Cardiac fibroblast (primary cell): ENCODE measurements around the gene FARSA.
"Not testable (repeated sequence)": the region's sequence is repeated elsewhere in the genome, so short reads cannot be mapped to it uniquely, and the experiment has no call there.

ENCODE experiments used
- DNase-seq, 2 donors: peaks; one replicate each; pipeline versions ENCODE4 v3.0.0 to v3.0.0-alpha.2; 2010; ENCODE audit warnings: low read depth in 2 of 2
- H3K4me3 ChIP-seq, 2 donors: replicated peaks in 1 of 2; 1 replicate in 1 of 2; 2 replicates in 1 of 2; pipeline ENCODE4 v1.5.1; 2011; ENCODE audit warnings: low read depth in 2 of 2, low read length in 2 of 2, mild to moderate bottlenecking in 2 of 2, moderate library complexity in 1 of 2
- TF ChIP-seq, protein P1 (sequence below): IDR thresholded peaks from one replicate; pipeline ENCODE4 v1.5.1; 2011; ENCODE audit warnings: low read depth, mild to moderate bottlenecking, low read length, inconsistent platforms

Gene FARSA

DNA sequence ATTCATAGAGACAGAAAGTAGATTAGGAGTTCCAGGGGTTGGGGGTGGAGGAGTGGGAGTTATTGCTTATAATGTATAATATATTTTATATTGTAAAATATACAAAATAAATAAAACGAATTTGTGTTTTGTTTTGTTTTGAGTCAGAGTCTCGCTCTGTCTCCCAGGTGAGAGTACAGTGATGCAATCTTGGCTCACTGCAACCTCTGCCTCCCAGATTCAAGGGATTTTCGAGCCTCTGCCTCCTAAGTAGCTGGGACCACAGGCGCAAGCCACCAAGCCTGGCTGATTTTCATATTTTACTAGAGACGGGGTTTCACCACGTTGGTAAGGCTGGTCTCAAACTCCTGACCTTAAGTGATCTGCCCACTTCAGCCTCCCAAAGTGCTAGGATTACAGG is 26.0 kb upstream of the FARSA start:
- DNase-seq: no peak
- TF ChIP-seq, protein P1, sequence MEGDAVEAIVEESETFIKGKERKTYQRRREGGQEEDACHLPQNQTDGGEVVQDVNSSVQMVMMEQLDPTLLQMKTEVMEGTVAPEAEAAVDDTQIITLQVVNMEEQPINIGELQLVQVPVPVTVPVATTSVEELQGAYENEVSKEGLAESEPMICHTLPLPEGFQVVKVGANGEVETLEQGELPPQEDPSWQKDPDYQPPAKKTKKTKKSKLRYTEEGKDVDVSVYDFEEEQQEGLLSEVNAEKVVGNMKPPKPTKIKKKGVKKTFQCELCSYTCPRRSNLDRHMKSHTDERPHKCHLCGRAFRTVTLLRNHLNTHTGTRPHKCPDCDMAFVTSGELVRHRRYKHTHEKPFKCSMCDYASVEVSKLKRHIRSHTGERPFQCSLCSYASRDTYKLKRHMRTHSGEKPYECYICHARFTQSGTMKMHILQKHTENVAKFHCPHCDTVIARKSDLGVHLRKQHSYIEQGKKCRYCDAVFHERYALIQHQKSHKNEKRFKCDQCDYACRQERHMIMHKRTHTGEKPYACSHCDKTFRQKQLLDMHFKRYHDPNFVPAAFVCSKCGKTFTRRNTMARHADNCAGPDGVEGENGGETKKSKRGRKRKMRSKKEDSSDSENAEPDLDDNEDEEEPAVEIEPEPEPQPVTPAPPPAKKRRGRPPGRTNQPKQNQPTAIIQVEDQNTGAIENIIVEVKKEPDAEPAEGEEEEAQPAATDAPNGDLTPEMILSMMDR: no peak
- no peak overlapping the region for H3K4me3 ChIP-seq

DNA sequence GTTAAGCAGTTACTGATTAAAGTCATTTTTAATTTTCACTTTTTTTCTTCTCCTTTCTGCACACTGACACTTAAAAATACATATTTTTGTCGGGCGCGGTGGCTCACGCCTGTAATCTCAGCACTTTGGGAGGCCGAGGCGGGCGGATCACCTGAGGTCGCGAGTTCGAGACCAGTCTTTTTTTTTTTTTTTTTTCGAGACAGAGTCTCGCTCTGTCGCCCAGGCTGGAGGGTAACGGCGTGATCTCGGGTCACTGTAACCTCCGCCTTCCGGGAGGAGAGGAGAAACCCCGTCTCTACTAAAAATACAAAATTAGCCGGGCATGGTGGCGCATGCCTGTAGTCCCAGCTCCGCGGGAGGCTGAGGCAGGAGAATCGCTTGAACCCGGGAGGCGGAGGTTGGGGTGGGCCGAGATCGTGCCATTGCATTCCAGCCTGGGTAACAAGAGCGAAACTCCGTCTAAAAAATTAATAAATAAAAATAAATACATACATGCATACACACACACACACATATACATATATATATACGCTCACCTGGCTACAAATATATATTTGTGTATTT is 24.0 kb upstream of the FARSA start:
- peak overlapping the region; percentile 95 to 99 for H3K4me3 ChIP-seq
- not testable (repeated sequence) for DNase-seq

DNA sequence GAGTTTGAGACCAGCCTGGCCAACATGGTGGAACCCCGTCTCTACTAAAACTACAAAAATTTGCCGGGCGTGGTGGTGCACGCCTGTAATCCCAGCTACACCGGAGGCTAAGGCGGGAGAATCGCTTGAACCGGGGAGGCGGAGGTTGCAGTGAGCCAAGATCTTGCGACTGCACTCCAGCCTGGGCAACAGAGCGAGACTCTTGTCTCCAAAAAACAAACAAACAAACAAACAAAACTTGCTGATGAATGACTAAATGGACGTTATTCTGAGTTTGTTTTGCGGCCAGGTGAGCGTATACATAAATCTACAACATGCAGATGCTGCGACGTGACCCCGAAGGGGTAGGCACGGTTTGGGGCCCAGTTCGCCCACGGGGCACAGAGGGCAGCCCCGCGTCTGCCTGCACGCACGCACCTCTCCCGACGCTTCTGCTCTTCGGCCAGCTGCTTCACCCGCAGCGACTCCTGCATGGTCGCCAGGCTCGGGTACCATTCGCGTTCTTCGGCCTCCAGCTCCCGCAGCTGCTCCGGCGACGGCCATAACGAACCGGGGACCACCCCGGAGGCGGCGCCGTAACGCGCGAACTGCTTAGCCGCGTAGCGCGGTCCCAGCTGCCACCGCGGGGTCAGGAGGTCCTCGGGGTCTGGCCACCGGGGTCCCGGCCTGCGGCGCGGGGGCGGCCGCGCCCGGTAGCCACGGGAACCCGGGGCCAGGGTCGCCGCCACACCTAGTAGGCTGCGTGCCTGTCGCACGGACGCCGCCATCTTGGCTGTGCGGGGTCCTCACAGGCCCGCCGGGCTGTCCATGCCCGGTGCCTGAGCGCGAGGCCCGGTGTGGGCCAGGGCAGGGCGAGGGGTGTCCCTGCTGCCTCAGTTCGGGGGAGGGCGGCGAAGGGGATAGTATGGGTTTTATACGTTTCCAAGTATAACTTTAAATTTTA is 23.2 kb upstream of the FARSA start, which contains the start of gene GADD45GIP1:
Gene GADD45GIP1, minus strand, starts transcription at position 778 of the 943 bp plus-strand sequence. Its CDS starts 11 bp downstream, at position 767.
- TF ChIP-seq, protein P1: no peak
- DNase-seq: peak; percentile 79 to 80
- H3K4me3 ChIP-seq: peak within 1 kb of the TSS; percentile 95 to 99

GRCh38 chr19:12955996-12956395 is 22.5 kb upstream of the FARSA start:
- TF ChIP-seq, protein P1: no peak
- DNase-seq: no peak
- H3K4me3 ChIP-seq: peak overlapping the region; percentile 95 to 99

- DNase-seq: not testable (repeated sequence)
- peak overlapping the region; percentile 95 to 99 for H3K4me3 ChIP-seq
Measured at GRCh38 chr19:12955575-12955974, 22.1 kb upstream of the FARSA start.

- no peak for DNase-seq
- TF ChIP-seq, protein P1: no peak
- no peak overlapping the region for H3K4me3 ChIP-seq
Measured at GRCh38 chr19:12954612-12954962, 21.1 kb upstream of the FARSA start.

GRCh38 chr19:12953799-12954611 is 20.5 kb upstream of the FARSA start:
- TF ChIP-seq, protein P1: no peak
- DNase-seq: no peak
- no peak overlapping the region for H3K4me3 ChIP-seq
